Measurements from ENCODE around the gene H2AZ1.

Gene H2AZ1

DNA sequence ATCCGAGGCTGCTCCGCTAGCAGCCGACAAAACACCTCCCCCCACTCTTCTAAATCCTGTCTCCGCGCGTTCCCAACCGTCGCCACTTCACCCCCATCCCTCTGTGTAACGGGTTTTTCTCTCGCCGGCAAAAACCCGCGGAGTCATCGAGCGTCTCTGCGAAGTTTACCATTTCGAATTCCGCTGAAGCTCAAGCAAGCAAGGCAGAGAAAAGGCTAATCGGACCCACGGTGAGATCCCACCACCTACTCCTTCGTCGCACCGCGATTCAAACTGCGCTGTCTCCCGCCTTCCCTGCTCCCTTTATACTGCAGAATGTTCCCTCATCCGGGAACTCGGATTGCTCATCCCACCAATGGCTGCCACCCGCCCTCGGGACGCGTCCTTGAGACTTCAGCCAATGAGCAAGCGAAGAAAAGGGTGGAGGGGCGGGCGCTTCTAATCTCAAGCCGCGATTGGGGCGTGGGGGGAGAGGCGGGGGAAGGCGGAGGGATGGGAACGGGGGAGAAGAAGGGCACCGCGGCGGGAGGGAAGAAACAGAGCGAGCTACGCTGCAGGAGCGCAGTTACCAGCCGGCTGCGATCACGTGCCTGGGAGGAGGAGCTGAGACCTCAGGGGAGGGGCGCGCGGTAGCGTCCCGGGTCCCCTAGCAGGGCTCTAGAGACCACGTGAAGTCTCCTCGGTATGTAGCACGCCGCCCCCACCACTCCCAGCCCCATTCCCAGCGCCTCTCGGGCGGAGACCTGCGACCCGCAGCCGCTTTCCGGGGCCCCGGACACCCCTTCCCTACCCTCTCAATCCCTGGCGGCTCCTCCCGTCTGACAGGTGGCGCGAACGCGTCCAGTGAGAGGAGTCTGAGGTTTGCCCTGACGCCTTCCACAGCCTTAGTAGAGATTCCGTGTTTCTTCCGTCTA, at the start of gene H2AZ1:
Gene H2AZ1 (minus strand): TSS at position 277 of the 914 bp plus-strand sequence. CDS start 105 bp downstream, at position 172.
- H3K36me3 ChIP-seq: peaks cover 32% of the 10 kb centered on the region
- TF ChIP-seq, protein P1, sequence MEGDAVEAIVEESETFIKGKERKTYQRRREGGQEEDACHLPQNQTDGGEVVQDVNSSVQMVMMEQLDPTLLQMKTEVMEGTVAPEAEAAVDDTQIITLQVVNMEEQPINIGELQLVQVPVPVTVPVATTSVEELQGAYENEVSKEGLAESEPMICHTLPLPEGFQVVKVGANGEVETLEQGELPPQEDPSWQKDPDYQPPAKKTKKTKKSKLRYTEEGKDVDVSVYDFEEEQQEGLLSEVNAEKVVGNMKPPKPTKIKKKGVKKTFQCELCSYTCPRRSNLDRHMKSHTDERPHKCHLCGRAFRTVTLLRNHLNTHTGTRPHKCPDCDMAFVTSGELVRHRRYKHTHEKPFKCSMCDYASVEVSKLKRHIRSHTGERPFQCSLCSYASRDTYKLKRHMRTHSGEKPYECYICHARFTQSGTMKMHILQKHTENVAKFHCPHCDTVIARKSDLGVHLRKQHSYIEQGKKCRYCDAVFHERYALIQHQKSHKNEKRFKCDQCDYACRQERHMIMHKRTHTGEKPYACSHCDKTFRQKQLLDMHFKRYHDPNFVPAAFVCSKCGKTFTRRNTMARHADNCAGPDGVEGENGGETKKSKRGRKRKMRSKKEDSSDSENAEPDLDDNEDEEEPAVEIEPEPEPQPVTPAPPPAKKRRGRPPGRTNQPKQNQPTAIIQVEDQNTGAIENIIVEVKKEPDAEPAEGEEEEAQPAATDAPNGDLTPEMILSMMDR (IDR thresholded peaks at IDR 0.05; ENCODE audit: low read depth, low read length): no peak
- H3K9me3 ChIP-seq (ENCODE audit: severe bottlenecking): no peaks in the 10 kb centered on the region
- peak; percentile 100 for DNase-seq
- H3K27me3 ChIP-seq (ENCODE audit: insufficient read depth, low read depth, severe bottlenecking): no peaks in the 10 kb centered on the region
- H3K27ac ChIP-seq: peak within 1 kb of the TSS; percentile 100
- peak within 1 kb of the TSS; percentile 97 for H3K4me3 ChIP-seq (ENCODE audit: low read depth, low read length)

DNA sequence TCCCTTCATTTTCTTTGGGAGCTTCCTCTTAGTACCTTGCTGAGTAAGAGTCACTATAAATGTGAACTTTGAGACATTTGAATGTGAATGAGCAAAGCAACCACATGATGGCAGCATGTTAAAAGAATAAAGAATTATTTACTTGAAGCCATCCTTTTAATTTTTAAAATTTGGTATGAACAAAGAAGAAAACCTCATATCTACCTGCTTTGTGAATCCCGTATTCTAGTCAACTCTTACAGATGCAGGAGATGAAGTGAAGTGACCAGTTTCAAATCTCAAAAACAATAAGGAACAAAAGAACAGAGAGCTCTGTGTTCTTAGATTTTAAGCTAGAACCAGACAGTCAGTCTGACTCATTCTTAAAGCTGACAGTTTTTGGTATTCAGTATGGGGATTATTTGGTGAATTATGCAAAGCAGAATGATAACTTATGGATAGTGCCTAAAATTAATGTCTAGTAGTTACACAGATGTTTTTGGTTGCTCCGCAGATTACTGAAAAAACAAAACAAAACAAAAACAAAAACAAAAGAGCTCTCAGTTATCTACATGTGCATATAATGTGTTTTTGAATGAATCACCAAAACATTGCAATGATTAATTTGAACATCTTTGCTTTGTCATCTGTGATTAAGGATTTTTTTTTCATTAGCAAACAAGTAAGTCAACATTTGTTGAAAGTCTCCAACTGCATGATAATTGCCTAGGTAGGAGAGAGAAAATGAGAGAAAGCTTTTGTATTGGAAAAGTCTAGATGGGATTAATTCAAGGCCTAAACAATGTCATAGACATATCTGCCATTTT, 48.2 kb upstream of the H2AZ1 start:
- Histone ChIP-seq H3K9me3 (ENCODE audit: severe bottlenecking) (no peaks in the 10 kb centered on the region), H3K36me3 (no peaks in the 10 kb centered on the region), H3K27me3 (ENCODE audit: insufficient read depth, low read depth, severe bottlenecking) (no peaks in the 10 kb centered on the region), H3K27ac (no peak overlapping the region), H3K4me3 (ENCODE audit: low read depth, low read length) (no peak overlapping the region)
- TF ChIP-seq, protein P1 (IDR thresholded peaks at IDR 0.05; ENCODE audit: low read depth, low read length): peak; percentile 23; the same call in 1 of the 2 replicates
- no peak for DNase-seq

DNA sequence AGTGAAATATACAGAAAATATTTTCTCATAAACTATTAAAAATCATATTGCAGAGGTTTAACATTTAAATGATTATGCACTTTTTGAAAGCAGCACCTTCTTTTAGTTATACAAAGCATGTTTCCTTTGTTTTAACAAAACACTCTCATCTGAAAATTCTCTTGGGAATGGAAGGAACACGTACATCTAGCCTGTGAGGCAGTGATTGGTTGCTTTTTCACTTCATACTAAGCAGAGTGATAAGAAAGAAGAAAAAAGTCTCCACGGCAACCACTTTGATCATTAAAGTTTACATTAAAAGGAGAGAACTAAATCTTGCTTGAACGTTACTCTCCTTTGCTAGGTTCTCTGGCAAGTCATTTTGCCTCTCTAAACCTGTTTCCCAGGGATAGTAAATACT, 41.7 kb upstream of the H2AZ1 start:
- no peaks in the 10 kb centered on the region for H3K36me3 ChIP-seq
- no peak for DNase-seq
- H3K4me3 ChIP-seq (ENCODE audit: low read depth, low read length): no peak overlapping the region
- TF ChIP-seq, protein P1 (IDR thresholded peaks at IDR 0.05; ENCODE audit: low read depth, low read length): no peak
- H3K27ac ChIP-seq: no peak overlapping the region
- no peaks in the 10 kb centered on the region for H3K27me3 ChIP-seq (ENCODE audit: insufficient read depth, low read depth, severe bottlenecking)
- H3K9me3 ChIP-seq (ENCODE audit: severe bottlenecking): no peaks in the 10 kb centered on the region

DNA sequence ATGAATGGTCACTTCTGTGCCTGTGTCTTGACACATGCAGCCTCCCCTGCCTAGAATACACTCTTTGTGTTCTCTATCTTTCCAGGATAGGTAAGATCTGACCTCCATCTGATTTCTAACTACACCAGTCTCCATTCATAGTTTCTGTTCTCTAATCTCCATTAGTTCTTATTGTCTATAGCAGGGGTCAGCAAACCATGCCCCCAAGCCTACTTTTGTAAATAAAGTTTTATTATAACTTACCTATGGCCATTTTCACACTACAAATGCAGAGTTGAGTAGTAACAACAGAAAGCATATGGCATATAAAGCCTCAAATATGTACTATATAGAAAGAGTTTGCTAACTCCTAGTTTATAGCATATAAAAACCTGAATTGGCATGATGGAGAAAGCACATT, 37.6 kb upstream of the H2AZ1 start:
- TF ChIP-seq, protein P1 (IDR thresholded peaks at IDR 0.05; ENCODE audit: low read depth, low read length): no peak
- DNase-seq: no peak
- no peak overlapping the region for H3K27ac ChIP-seq

DNA sequence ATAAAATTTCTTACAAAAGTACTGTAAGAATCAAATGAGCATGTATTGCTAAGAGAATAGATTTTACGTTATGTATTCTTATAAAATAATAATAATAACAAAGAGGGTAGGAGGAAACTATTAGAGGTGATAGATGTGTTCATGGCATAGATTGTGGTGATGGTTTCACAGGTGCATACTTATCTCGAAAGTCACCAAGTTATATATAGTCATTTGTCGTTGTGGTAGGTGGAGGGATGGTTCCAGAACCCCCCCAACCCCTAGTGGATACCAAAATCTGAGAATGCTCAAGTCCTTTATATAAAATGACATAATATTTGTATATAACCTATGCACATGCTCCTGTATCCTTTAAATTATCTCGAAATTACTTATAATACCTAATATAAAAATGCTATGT, 36.7 kb upstream of the H2AZ1 start:
- no peak overlapping the region for H3K4me3 ChIP-seq (ENCODE audit: low read depth, low read length)

More for the DNA sequence above, 37.6 kb upstream of the H2AZ1 start:
- no peaks in the 10 kb centered on the region for H3K9me3 ChIP-seq (ENCODE audit: severe bottlenecking)
- H3K4me3 ChIP-seq (ENCODE audit: low read depth, low read length): no peak overlapping the region
- H3K36me3 ChIP-seq: no peaks in the 10 kb centered on the region
- no peaks in the 10 kb centered on the region for H3K27me3 ChIP-seq (ENCODE audit: insufficient read depth, low read depth, severe bottlenecking)

More for the DNA sequence above, 36.7 kb upstream of the H2AZ1 start:
- TF ChIP-seq, protein P1 (IDR thresholded peaks at IDR 0.05; ENCODE audit: low read depth, low read length): no peak
- Histone ChIP-seq H3K36me3 (no peaks in the 10 kb centered on the region), H3K27me3 (ENCODE audit: insufficient read depth, low read depth, severe bottlenecking) (no peaks in the 10 kb centered on the region), H3K27ac (no peak overlapping the region), H3K9me3 (ENCODE audit: severe bottlenecking) (no peaks in the 10 kb centered on the region)
- DNase-seq: no peak
